ENCODE data around the gene EMP1.

GRCh38 chr12:13189264-13189663 lies 7.3 kb upstream of the EMP1 start:
- TF ChIP-seq POLR2AphosphoS5 (IDR thresholded peaks at IDR 0.05; ENCODE audit: low read depth, low read length) = no peak
- no peak for TF ChIP-seq TAF1 (IDR thresholded peaks at IDR 0.05; ENCODE audit: low read depth, low read length)
- no peak for TF ChIP-seq POLR2A (IDR thresholded peaks at IDR 0.05; ENCODE audit: low read depth, low read length)
- no peak for TF ChIP-seq PAX5 (IDR thresholded peaks at IDR 0.05; ENCODE audit: insufficient read depth, low read length, severe bottlenecking)

All from GM12891 (cell line).